GM23248 (cell line): ENCODE data around the gene ENKD1.

Experiments
- EZH2 ChIP-seq: fragments of 200-600 bp; sonication (generic); IDR thresholded peaks from 2 replicates; pipeline ENCODE4 v1.6.1; 2018; ENCODE audit warnings: antibody characterized with exemption, mild to moderate bottlenecking; ENCODE audit not compliant: insufficient read depth, poor library complexity, severe bottlenecking
- EZH2phosphoT487 ChIP-seq: fragments of 200-600 bp; sonication (generic); IDR thresholded peaks from 2 replicates; pipeline ENCODE4 v1.6.1; 2018; ENCODE audit warnings: antibody characterized with exemption, moderate library complexity, mild to moderate bottlenecking, low read depth; ENCODE audit not compliant: insufficient read depth

DNA sequence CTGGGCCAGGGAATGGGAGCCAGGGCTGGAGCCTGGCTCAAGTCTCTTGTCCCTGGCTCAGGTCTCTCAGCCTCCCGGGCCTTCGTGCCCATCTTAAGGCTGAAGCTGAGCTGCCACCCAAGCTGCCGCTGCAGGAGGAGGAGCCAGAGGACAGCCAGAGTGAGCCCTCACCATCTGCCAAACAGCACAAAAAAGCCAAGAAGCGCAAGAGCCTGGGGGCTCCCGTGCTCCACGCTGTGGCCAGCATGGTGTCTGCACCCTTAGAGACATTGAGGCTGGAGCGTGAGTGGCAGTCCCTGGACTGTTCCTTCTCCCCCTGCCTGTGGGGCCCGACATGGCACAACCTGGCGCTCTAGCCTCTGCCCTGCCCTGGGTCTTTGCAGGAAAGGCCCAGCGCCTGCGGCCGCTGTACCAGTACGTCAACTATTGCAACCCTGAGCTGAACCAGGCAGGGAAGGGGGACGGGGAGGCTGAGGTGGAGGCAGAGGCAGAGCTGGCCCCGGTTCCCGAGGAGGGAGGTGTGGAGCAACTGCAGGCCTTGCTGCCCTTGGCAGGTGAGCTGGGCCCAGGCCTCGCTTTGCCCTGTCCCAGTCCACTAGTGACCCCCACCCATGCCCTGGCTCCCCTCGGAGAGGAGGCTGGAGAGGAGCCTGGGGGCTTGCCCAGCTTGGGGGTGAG, 1.4 kb upstream of the ENKD1 start:
- no peak for TF ChIP-seq EZH2
- no peak for TF ChIP-seq EZH2phosphoT487
